Peyer's patch (tissue), 4 donors: ENCODE measurements around the gene GBP1. TPM values are rescaled to one million over a fixed set of nuclear protein-coding genes. Genes with fewer than 3 reads are reported as not detected.

Experiments used
- DNase-seq, 3 donors: peaks; one replicate each; pipeline ENCODE4 v3.0.0-alpha.2; 2017 to 2019
- H3K27ac ChIP-seq, 4 donors: fragments of 200-600 bp; sonication (generic); one replicate each; pipeline ENCODE4 v1.5.1; 2016 to 2019
- H3K27me3 ChIP-seq, 2 donors: fragments of 200-600 bp; sonication (generic); one replicate each; pipeline ENCODE4 v1.5.1; 2019
- H3K36me3 ChIP-seq, 3 donors: fragments of 200-600 bp; sonication (generic); one replicate each; pipeline ENCODE4 v1.5.1; 2016 to 2019
- H3K4me1 ChIP-seq, 4 donors: fragments of 200-600 bp; sonication (generic); one replicate each; pipeline ENCODE4 v1.5.1; 2016 to 2019
- H3K4me3 ChIP-seq, 4 donors: fragments of 200-600 bp; sonication (generic); 1 replicate in 3 of 4; 2 replicates in 1 of 4; pipeline ENCODE4 v1.5.1; 2016 to 2019; ENCODE audit warnings: mild to moderate bottlenecking in 1 of 4
- H3K9me3 ChIP-seq, 4 donors: fragments of 200-600 bp; sonication (generic); one replicate each; pipeline ENCODE4 v1.5.1; 2016 to 2019; ENCODE audit warnings: mild to moderate bottlenecking in 1 of 4
- CTCF ChIP-seq, 6 experiments: fragments of 450-650 bp in 4 of 6; fragments of 200-600 bp in 2 of 6; sonication (generic) in 1 of 6; IDR thresholded peaks; one replicate each; pipeline ENCODE4 v1.5.1; 2017 to 2019; ENCODE audit warnings: antibody characterized with exemption in 6 of 6, mild to moderate bottlenecking in 3 of 6, moderate library complexity in 1 of 6
- POLR2A ChIP-seq, 2 donors: fragments of 450-650 bp; IDR thresholded peaks; one replicate each; pipeline ENCODE4 v1.5.1; 2017; ENCODE audit warnings: antibody characterized with exemption in 2 of 2, mild to moderate bottlenecking in 2 of 2, moderate library complexity in 2 of 2
- total RNA-seq, 4 donors: library from RNA; depleted of rRNA; stranded (reverse); fragments of >200 nt; gene quantifications; one replicate each; pipeline ENCODE4 v1.1.0, GENCODE V29; 2016

The GBP1 gene
- total RNA-seq, 4 donors from 2014 or later, result 19.7 to 91.6 (median 26.9) TPM

GRCh38 chr1:89043940-89044339, 21.1 kb downstream of the GBP1 start:
- H3K27ac ChIP-seq, result no peak overlapping the region
- TF ChIP-seq POLR2A (IDR thresholded peaks at IDR 0.05), result no peak
- TF ChIP-seq CTCF (IDR thresholded peaks at IDR 0.05), result no peak
- H3K36me3 ChIP-seq, result no peaks in the 10 kb centered on the region
- no peak overlapping the region for H3K4me3 ChIP-seq
- peaks cover 0 to 10% (median 0%) of the 10 kb centered on the region in 4 donors for H3K4me1 ChIP-seq
- DNase-seq, result no peak
- no peaks in the 10 kb centered on the region for H3K27me3 ChIP-seq
- H3K9me3 ChIP-seq, result peaks cover 0 to 5% (median 0%) of the 10 kb centered on the region in 4 donors

- Histone ChIP-seq H3K4me1 (peaks cover 0 to 10% (median 0%) of the 10 kb centered on the region in 4 donors), H3K4me3 (no peak overlapping the region), H3K27me3 (no peaks in the 10 kb centered on the region), H3K9me3 (peaks cover 0 to 5% (median 0%) of the 10 kb centered on the region in 4 donors), H3K36me3 (no peaks in the 10 kb centered on the region), H3K27ac (no peak overlapping the region)
- TF ChIP-seq POLR2A (IDR thresholded peaks at IDR 0.05), result no peak
- TF ChIP-seq CTCF (IDR thresholded peaks at IDR 0.05), result no peak
- DNase-seq, result no peak
Observed at GRCh38 chr1:89042491-89042890, 22.5 kb downstream of the GBP1 start.

GRCh38 chr1:89041721-89042120, 23.3 kb downstream of the GBP1 start:
- Histone ChIP-seq H3K4me3 (no peak overlapping the region), H3K9me3 (peaks cover 0 to 5% (median 0%) of the 10 kb centered on the region in 4 donors), H3K27ac (no peak overlapping the region), H3K27me3 (no peaks in the 10 kb centered on the region), H3K4me1 (peaks cover 0 to 10% (median 0%) of the 10 kb centered on the region in 4 donors), H3K36me3 (no peaks in the 10 kb centered on the region)
- no peak for DNase-seq
- TF ChIP-seq POLR2A (IDR thresholded peaks at IDR 0.05) (no peak), CTCF (IDR thresholded peaks at IDR 0.05) (no peak)

- no peaks in the 10 kb centered on the region for H3K27me3 ChIP-seq
Observed at GRCh38 chr1:89041119-89041641, 23.8 kb downstream of the GBP1 start.

GRCh38 chr1:89040315-89040626, 24.7 kb downstream of the GBP1 start:
- no peak for DNase-seq
- Histone ChIP-seq H3K4me1 (peaks cover 0 to 2% (median 0%) of the 10 kb centered on the region in 4 donors), H3K36me3 (no peaks in the 10 kb centered on the region), H3K4me3 (no peak overlapping the region), H3K27ac (no peak overlapping the region), H3K27me3 (no peaks in the 10 kb centered on the region), H3K9me3 (peaks cover 0 to 5% (median 0%) of the 10 kb centered on the region in 4 donors)
- no peak for TF ChIP-seq POLR2A (IDR thresholded peaks at IDR 0.05)
- TF ChIP-seq CTCF (IDR thresholded peaks at IDR 0.05), result no peak

More at GRCh38 chr1:89041119-89041641, 23.8 kb downstream of the GBP1 start:
- H3K27ac ChIP-seq, result no peak overlapping the region
- H3K36me3 ChIP-seq, result no peaks in the 10 kb centered on the region
- peaks cover 0 to 5% (median 0%) of the 10 kb centered on the region in 4 donors for H3K9me3 ChIP-seq
- H3K4me1 ChIP-seq, result peaks cover 0 to 10% (median 0%) of the 10 kb centered on the region in 4 donors
- no peak overlapping the region for H3K4me3 ChIP-seq
- no peak for TF ChIP-seq POLR2A (IDR thresholded peaks at IDR 0.05)
- TF ChIP-seq CTCF (IDR thresholded peaks at IDR 0.05), result no peak
- no peak for DNase-seq

- H3K27me3 ChIP-seq, result no peaks in the 10 kb centered on the region
- no peak for DNase-seq
- H3K27ac ChIP-seq, result no peak overlapping the region
- TF ChIP-seq CTCF (IDR thresholded peaks at IDR 0.05), result no peak
- H3K9me3 ChIP-seq, result no peaks in the 10 kb centered on the region
- no peaks in the 10 kb centered on the region for H3K36me3 ChIP-seq
- no peak overlapping the region for H3K4me3 ChIP-seq
- no peaks in the 10 kb centered on the region for H3K4me1 ChIP-seq
Observed at GRCh38 chr1:89037186-89037585, 27.8 kb downstream of the GBP1 start.
